Measurements from ENCODE around the gene OR2J1. TPM values are rescaled to one million over a fixed set of nuclear protein-coding genes. Genes with fewer than 3 reads are reported as not detected.
"Not testable (repeated sequence)": the region's sequence is repeated elsewhere in the genome, so short reads cannot be mapped to it uniquely, and the experiment has no call there.

The OR2J1 gene
- total and polyA plus RNA-seq, 3 donors from 2014 or later: 1.3 to 1.4 TPM; not detected in 1

- Histone ChIP-seq H3K36me3 (ENCODE audit: low read depth, missing control alignments) (no peaks in the 10 kb centered on the region), H3K27ac (no peak within 1 kb of the TSS), H3K27me3 (no peaks in the 10 kb centered on the region), H3K4me3 (no peak within 1 kb of the TSS), H3K9me3 (no peaks in the 10 kb centered on the region), H3K4me1 (no peaks in the 10 kb centered on the region)
- TF ChIP-seq CTCF (IDR thresholded peaks at IDR 0.05): no peak
- TF ChIP-seq POLR2A (IDR thresholded peaks at IDR 0.05): no peak
- WGBS, 2 donors: 13 to 39% methylated on average over 1 of the region's 1 CpG
- intact Hi-C loops (cut with DNase I; ENCODE audit: low total_unique reads): no loop called here
- no peak for DNase-seq
Measured at GRCh38 chr6:29107758-29108157, 8.5 kb downstream of the OR2J1 start, which contains the start of gene OR2J3. Gene OR2J3, plus strand, starts transcription at chr6:29108058. Its CDS starts 3,833 bp downstream, at chr6:29111891.

- intact Hi-C loops (cut with DNase I; ENCODE audit: low total_unique reads): no loop called here
- Histone ChIP-seq H3K27ac (no peak overlapping the region), H3K36me3 (ENCODE audit: low read depth, missing control alignments) (no peaks in the 10 kb centered on the region), H3K27me3 (no peaks in the 10 kb centered on the region), H3K9me3 (no peaks in the 10 kb centered on the region), H3K4me3 (no peak overlapping the region), H3K4me1 (no peaks in the 10 kb centered on the region)
- no peak for DNase-seq
- TF ChIP-seq CTCF (IDR thresholded peaks at IDR 0.05) (no peak), POLR2A (IDR thresholded peaks at IDR 0.05) (no peak)
- 78 to 80% methylated on average over 7 of the region's 7 CpGs for WGBS, 2 donors
Measured at GRCh38 chr6:29112135-29112534, 12.8 kb downstream of the OR2J1 start.

- H3K9me3 ChIP-seq; H3K27ac ChIP-seq; H3K4me3 ChIP-seq; intact Hi-C loops (cut with DNase I; ENCODE audit: low total_unique reads); DNase-seq; H3K36me3 ChIP-seq (ENCODE audit: low read depth, missing control alignments); H3K4me1 ChIP-seq; H3K27me3 ChIP-seq: not testable (repeated sequence)
- WGBS, 2 donors: 91 to 99% methylated on average over 3 of the region's 3 CpGs
Measured at GRCh38 chr6:29114964-29115363, 15.7 kb downstream of the OR2J1 start.

- H3K4me3 ChIP-seq: no peak overlapping the region
- no peak for DNase-seq
- H3K36me3 ChIP-seq (ENCODE audit: low read depth, missing control alignments): no peaks in the 10 kb centered on the region
- no peaks in the 10 kb centered on the region for H3K27me3 ChIP-seq
- no peaks in the 10 kb centered on the region for H3K9me3 ChIP-seq
- intact Hi-C loops (cut with DNase I; ENCODE audit: low total_unique reads): no loop called here
- no peaks in the 10 kb centered on the region for H3K4me1 ChIP-seq
- TF ChIP-seq POLR2A (IDR thresholded peaks at IDR 0.05): no peak
- no peak overlapping the region for H3K27ac ChIP-seq
- 74 to 90% methylated on average over 2 to 15 of the region's 15 CpGs for WGBS, 2 donors
Measured at GRCh38 chr6:29129326-29130012, 30.2 kb downstream of the OR2J1 start.

- intact Hi-C loops (cut with DNase I; ENCODE audit: low total_unique reads): no loop called here
- Histone ChIP-seq H3K4me3 (no peak overlapping the region), H3K36me3 (ENCODE audit: low read depth, missing control alignments) (no peaks in the 10 kb centered on the region), H3K4me1 (no peaks in the 10 kb centered on the region), H3K27me3 (no peaks in the 10 kb centered on the region), H3K27ac (no peak overlapping the region), H3K9me3 (no peaks in the 10 kb centered on the region)
- no peak for TF ChIP-seq CTCF (IDR thresholded peaks at IDR 0.05)
- no peak for TF ChIP-seq POLR2A (IDR thresholded peaks at IDR 0.05)
- DNase-seq: no peak
- WGBS, 2 donors: 96 to 97% methylated on average over 4 of the region's 4 CpGs
Measured at GRCh38 chr6:29130644-29131043, 31.4 kb downstream of the OR2J1 start.

GRCh38 chr6:29131691-29132090 lies 32.4 kb downstream of the OR2J1 start:
- TF ChIP-seq POLR2A (IDR thresholded peaks at IDR 0.05) (no peak), CTCF (IDR thresholded peaks at IDR 0.05) (no peak)
- no peaks in the 10 kb centered on the region for H3K36me3 ChIP-seq (ENCODE audit: low read depth, missing control alignments)
- intact Hi-C loops (cut with DNase I; ENCODE audit: low total_unique reads): no loop called here
- no peaks in the 10 kb centered on the region for H3K27me3 ChIP-seq
- no peak for DNase-seq
- H3K4me3 ChIP-seq: no peak overlapping the region
- H3K27ac ChIP-seq: no peak overlapping the region
- WGBS, 2 donors: 87 to 90% methylated on average over 2 of the region's 2 CpGs
- H3K9me3 ChIP-seq: no peaks in the 10 kb centered on the region
- no peaks in the 10 kb centered on the region for H3K4me1 ChIP-seq
